A549 (cell line): ENCODE results near the gene EFEMP2. TPM values are rescaled to one million over a fixed set of nuclear protein-coding genes. Genes with fewer than 3 reads are reported as not detected.
A peak's percentile ranks its signal among the peaks of the same experiment; 100 is the strongest.

ENCODE experiments used
- CEBPB ChIP-seq, 2 experiments: fragments of >200 bp in 1 of 2; sonication (Bioruptor Twin) in 1 of 2; formaldehyde crosslinking in 1 of 2; IDR thresholded peaks; 2 replicates each; pipeline ENCODE4 v1.6.1; 2012 to 2016
- CHD2 ChIP-seq: fragments of 150-350 bp; IDR thresholded peaks from 2 replicates; pipeline ENCODE4 v1.6.1; 2014; ENCODE audit warnings: low read length; ENCODE audit not compliant: partially characterized antibody
- CTCF ChIP-seq: fragments of >200 bp; sonication (Bioruptor Twin); formaldehyde crosslinking; IDR thresholded peaks from 3 replicates; pipeline ENCODE4 v1.5.1; 2016
- EHMT2 ChIP-seq: fragments of 200-600 bp; sonication (generic); IDR thresholded peaks from 2 replicates; pipeline ENCODE4 v1.6.1; 2016; ENCODE audit warnings: antibody characterized with exemption, low read depth, mild to moderate bottlenecking, moderate library complexity
- EP300 ChIP-seq, 2 experiments: fragments of >200 bp; sonication (Bioruptor Twin); formaldehyde crosslinking; IDR thresholded peaks; 2 replicates in 1 of 2; 3 replicates in 1 of 2; pipeline ENCODE4 v1.6.1; 2016 to 2017
- ESRRA ChIP-seq: fragments of 150-350 bp; IDR thresholded peaks from 2 replicates; pipeline ENCODE4 v1.6.1; 2014; ENCODE audit warnings: mild to moderate bottlenecking, low read length, borderline replicate concordance
- FOSB ChIP-seq: fragments of 250-450 bp; sonication (Bioruptor Pico); IDR thresholded peaks from 2 replicates; pipeline ENCODE4 v1.5.0; 2020; ENCODE audit warnings: mild to moderate bottlenecking, moderate library complexity
- FOSL2 ChIP-seq, 2 experiments: fragments of 450-650 bp in 1 of 2; fragments of >200 bp in 1 of 2; sonication (Bioruptor Twin) in 1 of 2; formaldehyde crosslinking; IDR thresholded peaks; 2 replicates each; pipeline versions ENCODE4 v1.5.0 to v1.6.1; 2016 to 2020; ENCODE audit warnings: mild to moderate bottlenecking in 1 of 2, moderate library complexity in 1 of 2
- FOXS1 ChIP-seq: fragments of 250-450 bp; sonication (Bioruptor Pico); IDR thresholded peaks from 2 replicates; pipeline ENCODE4 v1.5.0; 2020; ENCODE audit warnings: mild to moderate bottlenecking, moderate library complexity
- GATA3 ChIP-seq: IDR thresholded peaks from 2 replicates; pipeline ENCODE4 v1.6.1; 2012; ENCODE audit warnings: borderline replicate concordance
- HEYL ChIP-seq: fragments of 250-450 bp; sonication (Bioruptor Pico); IDR thresholded peaks from 2 replicates; pipeline ENCODE4 v1.8.0; 2021; ENCODE audit warnings: mild to moderate bottlenecking, moderate library complexity
- HOXA7 ChIP-seq: fragments of 250-450 bp; sonication (Bioruptor Pico); IDR thresholded peaks from 2 replicates; pipeline ENCODE4 v1.5.0; 2020; ENCODE audit warnings: mild to moderate bottlenecking, moderate library complexity
- HOXB13 ChIP-seq: fragments of 250-450 bp; sonication (Bioruptor Pico); IDR thresholded peaks from 2 replicates; pipeline ENCODE4 v1.5.0; 2020; ENCODE audit warnings: low read depth, mild to moderate bottlenecking, moderate library complexity
- HOXB5 ChIP-seq: fragments of 250-450 bp; sonication (Bioruptor Pico); IDR thresholded peaks from 2 replicates; pipeline ENCODE4 v1.5.0; 2020; ENCODE audit warnings: mild to moderate bottlenecking, moderate library complexity
- JUN ChIP-seq, 2 experiments: fragments of >200 bp; sonication (Bioruptor Twin); formaldehyde crosslinking; IDR thresholded peaks; 2 replicates in 1 of 2; 3 replicates in 1 of 2; pipeline ENCODE4 v1.6.1; 2016 to 2017
- JUNB ChIP-seq: fragments of >200 bp; sonication (Bioruptor Twin); formaldehyde crosslinking; IDR thresholded peaks from 2 replicates; pipeline ENCODE4 v1.6.1; 2016
- KDM1A ChIP-seq: fragments of 200-600 bp; sonication (generic); IDR thresholded peaks from 2 replicates; pipeline ENCODE4 v1.6.1; 2016; ENCODE audit warnings: low read depth, mild to moderate bottlenecking
- KDM5A ChIP-seq: fragments of 200-600 bp; sonication (generic); IDR thresholded peaks from 2 replicates; pipeline ENCODE4 v1.6.1; 2016; ENCODE audit warnings: antibody characterized with exemption, mild to moderate bottlenecking
- MAFK ChIP-seq: fragments of 450-650 bp; IDR thresholded peaks from 2 replicates; pipeline ENCODE4 v1.6.1; 2014; ENCODE audit not compliant: partially characterized antibody
- MAZ ChIP-seq: fragments of 150-350 bp; IDR thresholded peaks from 2 replicates; pipeline ENCODE4 v1.6.1; 2014; ENCODE audit warnings: antibody characterized with exemption, low read depth, low read length, borderline replicate concordance
- MYC ChIP-seq: IDR thresholded peaks from 2 replicates; pipeline ENCODE4 v1.6.1; 2012; ENCODE audit warnings: mild to moderate bottlenecking, inconsistent platforms, low read length, improper control_type of control experiment, borderline replicate concordance
- NFE2L2 ChIP-seq: fragments of 150-350 bp; conservative IDR thresholded peaks from 2 replicates; pipeline ENCODE4 v1.6.1; 2014; ENCODE audit warnings: low read length
- NPAS2 ChIP-seq: fragments of 250-450 bp; sonication (Bioruptor Pico); IDR thresholded peaks from 2 replicates; pipeline ENCODE4 v1.8.0; 2022; ENCODE audit warnings: mild to moderate bottlenecking, moderate library complexity, borderline replicate concordance
- PHF8 ChIP-seq: fragments of 200-600 bp; sonication (generic); IDR thresholded peaks from 2 replicates; pipeline ENCODE4 v1.6.1; 2016; ENCODE audit warnings: low read depth, mild to moderate bottlenecking, antibody characterized with exemption, moderate library complexity, borderline replicate concordance
- RAD21 ChIP-seq, 2 experiments: fragments of >200 bp in 1 of 2; sonication (Bioruptor Twin) in 1 of 2; formaldehyde crosslinking in 1 of 2; IDR thresholded peaks in 1 of 2; conservative IDR thresholded peaks in 1 of 2; 2 replicates in 1 of 2; 3 replicates in 1 of 2; pipeline ENCODE4 v1.6.1; 2012 to 2018; ENCODE audit warnings: inconsistent platforms in 1 of 2
- RARB ChIP-seq: fragments of 250-450 bp; sonication (Bioruptor Pico); IDR thresholded peaks from 2 replicates; pipeline ENCODE4 v1.8.0; 2021; ENCODE audit warnings: mild to moderate bottlenecking, moderate library complexity
- RCOR1 ChIP-seq: fragments of 150-350 bp; IDR thresholded peaks from 2 replicates; pipeline ENCODE4 v1.6.1; 2014; ENCODE audit warnings: antibody characterized with exemption, low read length, low read depth
- RFX5 ChIP-seq: fragments of 450-650 bp; IDR thresholded peaks from 2 replicates; pipeline ENCODE4 v1.7.1; 2014; ENCODE audit warnings: antibody characterized with exemption, mild to moderate bottlenecking, moderate library complexity
- RNF2 ChIP-seq: fragments of 200-600 bp; sonication (generic); IDR thresholded peaks from 2 replicates; pipeline ENCODE4 v1.6.1; 2016; ENCODE audit warnings: low read depth, mild to moderate bottlenecking, antibody characterized with exemption, moderate library complexity, borderline replicate concordance
- SMC3 ChIP-seq: fragments of >200 bp; sonication (Bioruptor Twin); formaldehyde crosslinking; IDR thresholded peaks from 3 replicates; pipeline ENCODE4 v1.6.1; 2018; ENCODE audit warnings: inconsistent platforms
- SREBF2 ChIP-seq: fragments of 450-650 bp; IDR thresholded peaks from 2 replicates; pipeline ENCODE4 v1.6.1; 2014; ENCODE audit warnings: mild to moderate bottlenecking, moderate library complexity
- TFCP2L1 ChIP-seq: fragments of 250-450 bp; sonication (Bioruptor Pico); IDR thresholded peaks from 2 replicates; pipeline ENCODE4 v1.5.0; 2021; ENCODE audit warnings: mild to moderate bottlenecking
- ZFP36 ChIP-seq: fragments of 450-650 bp; IDR thresholded peaks from 2 replicates; pipeline ENCODE4 v1.6.1; 2014; ENCODE audit warnings: borderline replicate concordance; ENCODE audit not compliant: partially characterized antibody
- ZNF302 ChIP-seq: fragments of 250-450 bp; sonication (Bioruptor Pico); IDR thresholded peaks from 2 replicates; pipeline ENCODE4 v1.9.0; 2021; ENCODE audit warnings: inconsistent platforms, mild to moderate bottlenecking, moderate library complexity
- ZSCAN20 ChIP-seq: fragments of 250-450 bp; sonication (Bioruptor Pico); IDR thresholded peaks from 2 replicates; pipeline ENCODE4 v1.8.0; 2022; ENCODE audit warnings: mild to moderate bottlenecking, moderate library complexity
- polyA plus RNA-seq, 4 experiments: library from polyadenylated mRNA; depleted of rRNA in 3 of 4; stranded (reverse); fragments of >200 nt; fragmentation: RNase III in 1 of 4; extraction: RNeasy Plus Mini Kit Qiagen cat#74134 plus additional on column Dnase treatment in 1 of 4; gene quantifications; 2 replicates in 3 of 4; 3 replicates in 1 of 4; pipeline ENCODE4 v1.2.3, GENCODE V29; 2011 to 2017
- TF ChIP-seq, protein P1 (sequence below): fragments of >200 bp; sonication (Bioruptor Twin); formaldehyde crosslinking; IDR thresholded peaks from 2 replicates; pipeline ENCODE4 v1.6.1; 2016
- TF ChIP-seq, protein P2 (sequence below): IDR thresholded peaks from 2 replicates; pipeline ENCODE4 v1.6.1; 2012
- TF ChIP-seq, protein P3 (sequence below): fragments of 150-350 bp; IDR thresholded peaks from 2 replicates; pipeline ENCODE4 v1.6.1; 2014; ENCODE audit warnings: low read depth, mild to moderate bottlenecking, low read length
- TF ChIP-seq, protein P4 (sequence below): fragments of >200 bp; sonication (Bioruptor Twin); formaldehyde crosslinking; IDR thresholded peaks from 3 replicates; pipeline ENCODE4 v1.6.1; 2016

EFEMP2 gene
- polyA plus RNA-seq, 2 of the 4 experiments (the other 2 are of a cell fraction): 1.3 to 1.4 TPM

DNA sequence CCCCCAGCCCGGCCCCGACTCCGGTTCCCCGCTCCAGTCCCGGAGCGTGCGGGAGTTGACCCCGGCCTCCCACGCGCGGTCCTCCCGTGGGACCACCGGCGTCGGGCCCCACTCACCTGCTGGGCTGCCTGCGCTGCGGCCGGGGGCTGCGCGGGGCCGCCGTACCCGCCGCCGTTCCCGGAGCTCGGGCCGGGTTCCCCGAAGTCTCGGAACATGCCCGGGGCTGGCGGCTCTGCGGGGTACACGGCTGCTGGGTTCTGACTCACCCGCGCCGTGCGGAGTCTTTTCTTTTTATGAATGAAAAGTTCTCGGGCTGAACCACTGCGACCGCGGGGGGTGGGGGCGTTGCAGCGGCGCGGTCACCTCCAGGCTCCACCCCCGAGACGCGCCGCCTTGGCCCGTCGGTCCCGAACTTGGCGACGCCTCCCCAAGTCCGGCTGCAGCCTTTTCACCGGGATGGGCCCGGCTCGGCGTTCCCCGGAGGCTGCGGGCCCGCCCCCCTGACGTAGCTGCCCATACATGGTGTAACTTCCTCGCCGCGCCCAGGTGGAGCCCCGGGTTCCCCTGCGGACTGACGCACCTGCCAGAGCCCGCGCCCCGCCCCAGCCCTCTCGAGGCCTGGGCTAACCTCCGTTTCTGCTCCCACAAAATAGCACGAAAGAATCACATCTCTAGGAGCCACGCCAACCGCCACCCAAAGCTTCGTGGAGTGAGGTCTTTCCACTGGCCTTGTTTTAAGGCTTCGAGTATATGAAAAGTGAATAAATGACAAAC lies 27.7 kb upstream of the EFEMP2 start, which contains the start of gene FOSL1 (continued):
- TF ChIP-seq CTCF (no peak), TFCP2L1 (CRISPR knock-in tag) (no peak), CHD2 (no peak), PHF8 (peak; percentile 78), FOSB (CRISPR knock-in tag) (no peak), HOXB13 (CRISPR knock-in tag) (no peak), ESRRA (no peak), MAFK (no peak), HEYL (CRISPR knock-in tag) (no peak), JUNB (no peak), GATA3 (peak; percentile 50; the same call in 1 of the 2 replicates), JUN (IDR thresholded peaks at IDR 0.05) (peak; percentile 79 to 96; a peak in 4 of 5 replicates), MAZ (no peak), HOXA7 (CRISPR knock-in tag) (no peak), RARB (no peak), SMC3 (peak; percentile 22; the same call in 1 of the 3 replicates), NFE2L2 (no peak), EP300 (IDR thresholded peaks at IDR 0.05) (no peak), KDM5A (no peak), SREBF2 (no peak), ZSCAN20 (CRISPR knock-in tag) (peak; percentile 78; the same call in 1 of the 2 replicates), KDM1A (no peak), ZNF302 (no peak), HOXB5 (CRISPR knock-in tag) (0 out of 2 replicates have a peak, but pooled peaks have one; percentile 41), RFX5 (no peak), RCOR1 (no peak), ZFP36 (no peak), CEBPB (IDR thresholded peaks at IDR 0.05) (no peak), RNF2 (no peak), MYC (no peak), EHMT2 (no peak), NPAS2 (CRISPR knock-in tag) (no peak), FOXS1 (no peak), RAD21 (conservative IDR thresholded peaks at IDR 0.05 in 1 of 2, IDR thresholded peaks at IDR 0.05 in 1 of 2) (no peak; a peak in 1 of 5 replicates), FOSL2 (IDR thresholded peaks at IDR 0.05) (peak; percentile 35; the same call in 1 of the 2 replicates), FOSL2 (CRISPR knock-in tag; IDR thresholded peaks at IDR 0.05) (peak; percentile 95)
- TF ChIP-seq, protein P1, sequence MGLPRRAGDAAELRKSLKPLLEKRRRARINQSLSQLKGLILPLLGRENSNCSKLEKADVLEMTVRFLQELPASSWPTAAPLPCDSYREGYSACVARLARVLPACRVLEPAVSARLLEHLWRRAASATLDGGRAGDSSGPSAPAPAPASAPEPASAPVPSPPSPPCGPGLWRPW: no peak
- TF ChIP-seq, protein P2, sequence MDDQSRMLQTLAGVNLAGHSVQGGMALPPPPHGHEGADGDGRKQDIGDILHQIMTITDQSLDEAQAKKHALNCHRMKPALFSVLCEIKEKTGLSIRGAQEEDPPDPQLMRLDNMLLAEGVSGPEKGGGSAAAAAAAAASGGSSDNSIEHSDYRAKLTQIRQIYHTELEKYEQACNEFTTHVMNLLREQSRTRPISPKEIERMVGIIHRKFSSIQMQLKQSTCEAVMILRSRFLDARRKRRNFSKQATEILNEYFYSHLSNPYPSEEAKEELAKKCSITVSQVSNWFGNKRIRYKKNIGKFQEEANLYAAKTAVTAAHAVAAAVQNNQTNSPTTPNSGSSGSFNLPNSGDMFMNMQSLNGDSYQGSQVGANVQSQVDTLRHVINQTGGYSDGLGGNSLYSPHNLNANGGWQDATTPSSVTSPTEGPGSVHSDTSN: peak; percentile 65; the same call in 1 of the 2 replicates
- TF ChIP-seq, protein P3, sequence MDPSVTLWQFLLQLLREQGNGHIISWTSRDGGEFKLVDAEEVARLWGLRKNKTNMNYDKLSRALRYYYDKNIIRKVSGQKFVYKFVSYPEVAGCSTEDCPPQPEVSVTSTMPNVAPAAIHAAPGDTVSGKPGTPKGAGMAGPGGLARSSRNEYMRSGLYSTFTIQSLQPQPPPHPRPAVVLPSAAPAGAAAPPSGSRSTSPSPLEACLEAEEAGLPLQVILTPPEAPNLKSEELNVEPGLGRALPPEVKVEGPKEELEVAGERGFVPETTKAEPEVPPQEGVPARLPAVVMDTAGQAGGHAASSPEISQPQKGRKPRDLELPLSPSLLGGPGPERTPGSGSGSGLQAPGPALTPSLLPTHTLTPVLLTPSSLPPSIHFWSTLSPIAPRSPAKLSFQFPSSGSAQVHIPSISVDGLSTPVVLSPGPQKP: no peak
- TF ChIP-seq, protein P4, sequence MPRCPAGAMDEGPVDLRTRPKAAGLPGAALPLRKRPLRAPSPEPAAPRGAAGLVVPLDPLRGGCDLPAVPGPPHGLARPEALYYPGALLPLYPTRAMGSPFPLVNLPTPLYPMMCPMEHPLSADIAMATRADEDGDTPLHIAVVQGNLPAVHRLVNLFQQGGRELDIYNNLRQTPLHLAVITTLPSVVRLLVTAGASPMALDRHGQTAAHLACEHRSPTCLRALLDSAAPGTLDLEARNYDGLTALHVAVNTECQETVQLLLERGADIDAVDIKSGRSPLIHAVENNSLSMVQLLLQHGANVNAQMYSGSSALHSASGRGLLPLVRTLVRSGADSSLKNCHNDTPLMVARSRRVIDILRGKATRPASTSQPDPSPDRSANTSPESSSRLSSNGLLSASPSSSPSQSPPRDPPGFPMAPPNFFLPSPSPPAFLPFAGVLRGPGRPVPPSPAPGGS: peak; percentile 69; the same call in 1 of the 3 replicates
